ENCODE data around the gene EPS8L3.

DNA sequence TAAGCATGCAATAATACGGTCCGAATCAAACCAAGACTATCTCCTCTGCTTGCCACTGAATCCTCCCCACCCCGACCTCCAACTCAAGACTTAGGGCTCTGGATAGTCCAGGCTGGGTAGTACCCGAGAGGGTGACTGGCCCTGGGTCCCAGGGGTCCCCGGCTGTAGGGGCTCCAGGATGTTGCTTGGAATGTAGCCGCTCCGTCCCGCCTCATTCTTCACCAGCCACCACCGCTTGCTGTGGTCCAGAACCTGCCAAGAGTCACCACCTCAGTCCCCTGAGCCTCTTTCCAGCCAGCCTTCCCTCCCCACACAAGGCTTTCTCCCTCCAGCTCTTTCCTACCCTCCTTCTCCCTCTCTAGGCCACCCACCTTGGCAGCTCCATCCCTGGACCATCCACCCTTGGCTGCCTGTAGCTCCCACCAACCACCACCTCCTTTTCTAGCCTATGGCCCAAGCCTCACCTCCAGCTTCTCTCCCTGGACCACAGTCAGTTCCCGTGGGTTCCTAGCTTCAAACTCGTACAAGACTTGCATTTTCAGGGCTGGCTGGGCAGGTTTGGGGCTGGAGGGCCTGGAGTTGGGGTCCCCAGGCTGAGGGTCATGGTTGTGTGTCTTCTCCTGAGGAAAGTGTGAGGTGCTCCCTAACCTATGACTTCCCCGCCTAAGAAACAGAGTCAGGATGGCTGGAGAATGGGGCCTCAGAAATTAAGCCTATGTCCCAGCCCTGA lies 12.0 kb downstream of the EPS8L3 start:
- TF ChIP-seq, protein P1, sequence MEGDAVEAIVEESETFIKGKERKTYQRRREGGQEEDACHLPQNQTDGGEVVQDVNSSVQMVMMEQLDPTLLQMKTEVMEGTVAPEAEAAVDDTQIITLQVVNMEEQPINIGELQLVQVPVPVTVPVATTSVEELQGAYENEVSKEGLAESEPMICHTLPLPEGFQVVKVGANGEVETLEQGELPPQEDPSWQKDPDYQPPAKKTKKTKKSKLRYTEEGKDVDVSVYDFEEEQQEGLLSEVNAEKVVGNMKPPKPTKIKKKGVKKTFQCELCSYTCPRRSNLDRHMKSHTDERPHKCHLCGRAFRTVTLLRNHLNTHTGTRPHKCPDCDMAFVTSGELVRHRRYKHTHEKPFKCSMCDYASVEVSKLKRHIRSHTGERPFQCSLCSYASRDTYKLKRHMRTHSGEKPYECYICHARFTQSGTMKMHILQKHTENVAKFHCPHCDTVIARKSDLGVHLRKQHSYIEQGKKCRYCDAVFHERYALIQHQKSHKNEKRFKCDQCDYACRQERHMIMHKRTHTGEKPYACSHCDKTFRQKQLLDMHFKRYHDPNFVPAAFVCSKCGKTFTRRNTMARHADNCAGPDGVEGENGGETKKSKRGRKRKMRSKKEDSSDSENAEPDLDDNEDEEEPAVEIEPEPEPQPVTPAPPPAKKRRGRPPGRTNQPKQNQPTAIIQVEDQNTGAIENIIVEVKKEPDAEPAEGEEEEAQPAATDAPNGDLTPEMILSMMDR (conservative IDR thresholded peaks at IDR 0.05 in 1 of 2, IDR thresholded peaks at IDR 0.05 in 1 of 2; ENCODE audit: extremely low read depth in 1 of 2, insufficient read depth in 1 of 2, low read depth in 1 of 2, low read length in 2 of 2), result no peak
- no peak for TF ChIP-seq EZH2 (IDR thresholded peaks at IDR 0.05; ENCODE audit: borderline replicate concordance, low read length)
